ENCODE results near the gene DPF1.

Gene DPF1

GRCh38 chr19:38196948-38197656 lies 26.9 kb downstream of the DPF1 start:
- Histone ChIP-seq H3K36me3 (ENCODE audit: insufficient read depth, low read length) (no peaks in the 10 kb centered on the region), H3K4me1 (ENCODE audit: control insufficient read depth, insufficient read depth, low read length, unreplicated experiment) (no peaks in the 10 kb centered on the region), H3K4me3 (ENCODE audit: low read depth, low read length) (no peak overlapping the region)

GRCh38 chr19:38196245-38196837 lies 27.7 kb downstream of the DPF1 start:
- Histone ChIP-seq H3K36me3 (ENCODE audit: insufficient read depth, low read length) (no peaks in the 10 kb centered on the region), H2AFZ (ENCODE audit: low read length, unreplicated experiment) (no peak overlapping the region), H3K27ac (ENCODE audit: low read depth, low read length) (no peak overlapping the region), H3K4me1 (ENCODE audit: control insufficient read depth, insufficient read depth, low read length, unreplicated experiment) (no peaks in the 10 kb centered on the region), H3K4me3 (ENCODE audit: low read depth, low read length) (no peak overlapping the region), H3K79me2 (ENCODE audit: control insufficient read depth, insufficient read depth, low read length, unreplicated experiment) (no peaks in the 10 kb centered on the region), H3K27me3 (ENCODE audit: insufficient read depth, low read length) (no peaks in the 10 kb centered on the region)

More at GRCh38 chr19:38196948-38197656, 26.9 kb downstream of the DPF1 start:
- Histone ChIP-seq H3K27ac (ENCODE audit: low read depth, low read length) (no peak overlapping the region), H2AFZ (ENCODE audit: low read length, unreplicated experiment) (no peak overlapping the region), H3K79me2 (ENCODE audit: control insufficient read depth, insufficient read depth, low read length, unreplicated experiment) (no peaks in the 10 kb centered on the region), H3K27me3 (ENCODE audit: insufficient read depth, low read length) (no peaks in the 10 kb centered on the region)

- Histone ChIP-seq H3K27me3 (ENCODE audit: insufficient read depth, low read length) (no peaks in the 10 kb centered on the region), H3K27ac (ENCODE audit: low read depth, low read length) (no peak overlapping the region), H3K79me2 (ENCODE audit: control insufficient read depth, insufficient read depth, low read length, unreplicated experiment) (no peaks in the 10 kb centered on the region), H3K4me3 (ENCODE audit: low read depth, low read length) (no peak overlapping the region), H3K4me1 (ENCODE audit: control insufficient read depth, insufficient read depth, low read length, unreplicated experiment) (no peaks in the 10 kb centered on the region), H2AFZ (ENCODE audit: low read length, unreplicated experiment) (no peak overlapping the region), H3K36me3 (ENCODE audit: insufficient read depth, low read length) (no peaks in the 10 kb centered on the region)
Observed at GRCh38 chr19:38195237-38195636, 28.8 kb downstream of the DPF1 start.

- Histone ChIP-seq H3K36me3 (ENCODE audit: insufficient read depth, low read length) (no peaks in the 10 kb centered on the region), H3K27me3 (ENCODE audit: insufficient read depth, low read length) (no peaks in the 10 kb centered on the region), H3K79me2 (ENCODE audit: control insufficient read depth, insufficient read depth, low read length, unreplicated experiment) (no peaks in the 10 kb centered on the region), H2AFZ (ENCODE audit: low read length, unreplicated experiment) (no peak overlapping the region), H3K27ac (ENCODE audit: low read depth, low read length) (no peak overlapping the region), H3K4me1 (ENCODE audit: control insufficient read depth, insufficient read depth, low read length, unreplicated experiment) (no peaks in the 10 kb centered on the region), H3K4me3 (ENCODE audit: low read depth, low read length) (no peak overlapping the region)
Observed at GRCh38 chr19:38194061-38194701, 29.8 kb downstream of the DPF1 start.

GRCh38 chr19:38193445-38193844 lies 30.6 kb downstream of the DPF1 start:
- no peak overlapping the region for H3K4me3 ChIP-seq (ENCODE audit: low read depth, low read length)
- H3K4me1 ChIP-seq (ENCODE audit: control insufficient read depth, insufficient read depth, low read length, unreplicated experiment), result no peaks in the 10 kb centered on the region
- H2AFZ ChIP-seq (ENCODE audit: low read length, unreplicated experiment), result no peak overlapping the region
- H3K27me3 ChIP-seq (ENCODE audit: insufficient read depth, low read length), result no peaks in the 10 kb centered on the region
- no peak overlapping the region for H3K27ac ChIP-seq (ENCODE audit: low read depth, low read length)
- H3K36me3 ChIP-seq (ENCODE audit: insufficient read depth, low read length), result no peaks in the 10 kb centered on the region
- H3K79me2 ChIP-seq (ENCODE audit: control insufficient read depth, insufficient read depth, low read length, unreplicated experiment), result no peaks in the 10 kb centered on the region

- Histone ChIP-seq H3K4me3 (ENCODE audit: low read depth, low read length) (no peak overlapping the region), H3K36me3 (ENCODE audit: insufficient read depth, low read length) (no peaks in the 10 kb centered on the region)
Observed at GRCh38 chr19:38191747-38192146, 32.3 kb downstream of the DPF1 start.

GRCh38 chr19:38190793-38191192 lies 33.2 kb downstream of the DPF1 start:
- no peaks in the 10 kb centered on the region for H3K4me1 ChIP-seq (ENCODE audit: control insufficient read depth, insufficient read depth, low read length, unreplicated experiment)
- no peaks in the 10 kb centered on the region for H3K36me3 ChIP-seq (ENCODE audit: insufficient read depth, low read length)
- no peak overlapping the region for H2AFZ ChIP-seq (ENCODE audit: low read length, unreplicated experiment)
- H3K4me3 ChIP-seq (ENCODE audit: low read depth, low read length), result no peak overlapping the region
- H3K27ac ChIP-seq (ENCODE audit: low read depth, low read length), result no peak overlapping the region
- H3K27me3 ChIP-seq (ENCODE audit: insufficient read depth, low read length), result no peaks in the 10 kb centered on the region
- H3K79me2 ChIP-seq (ENCODE audit: control insufficient read depth, insufficient read depth, low read length, unreplicated experiment), result no peaks in the 10 kb centered on the region

More at GRCh38 chr19:38191747-38192146, 32.3 kb downstream of the DPF1 start:
- Histone ChIP-seq H3K27me3 (ENCODE audit: insufficient read depth, low read length) (no peaks in the 10 kb centered on the region), H3K4me1 (ENCODE audit: control insufficient read depth, insufficient read depth, low read length, unreplicated experiment) (no peaks in the 10 kb centered on the region), H2AFZ (ENCODE audit: low read length, unreplicated experiment) (no peak overlapping the region), H3K79me2 (ENCODE audit: control insufficient read depth, insufficient read depth, low read length, unreplicated experiment) (no peaks in the 10 kb centered on the region), H3K27ac (ENCODE audit: low read depth, low read length) (no peak overlapping the region)

- Histone ChIP-seq H2AFZ (ENCODE audit: low read length, unreplicated experiment) (no peak overlapping the region), H3K4me3 (ENCODE audit: low read depth, low read length) (no peak overlapping the region)
Observed at GRCh38 chr19:38190061-38190460, 34.0 kb downstream of the DPF1 start.

GRCh38 chr19:38185562-38185961 lies 38.5 kb downstream of the DPF1 start:
- Histone ChIP-seq H3K4me3 (ENCODE audit: low read depth, low read length) (no peak overlapping the region), H2AFZ (ENCODE audit: low read length, unreplicated experiment) (no peak overlapping the region)

More at GRCh38 chr19:38190061-38190460, 34.0 kb downstream of the DPF1 start:
- H3K27me3 ChIP-seq (ENCODE audit: insufficient read depth, low read length), result no peaks in the 10 kb centered on the region
- no peaks in the 10 kb centered on the region for H3K4me1 ChIP-seq (ENCODE audit: control insufficient read depth, insufficient read depth, low read length, unreplicated experiment)
- H3K36me3 ChIP-seq (ENCODE audit: insufficient read depth, low read length), result no peaks in the 10 kb centered on the region
- H3K79me2 ChIP-seq (ENCODE audit: control insufficient read depth, insufficient read depth, low read length, unreplicated experiment), result no peaks in the 10 kb centered on the region
- H3K27ac ChIP-seq (ENCODE audit: low read depth, low read length), result no peak overlapping the region

GRCh38 chr19:38184815-38185214 lies 39.2 kb downstream of the DPF1 start:
- Histone ChIP-seq H3K27ac (ENCODE audit: low read depth, low read length) (no peak overlapping the region), H3K27me3 (ENCODE audit: insufficient read depth, low read length) (no peaks in the 10 kb centered on the region), H2AFZ (ENCODE audit: low read length, unreplicated experiment) (no peak overlapping the region), H3K36me3 (ENCODE audit: insufficient read depth, low read length) (0 out of 2 replicates have a peak, but pooled peaks cover 3% of the 10 kb centered on the region), H3K79me2 (ENCODE audit: control insufficient read depth, insufficient read depth, low read length, unreplicated experiment) (no peaks in the 10 kb centered on the region), H3K4me1 (ENCODE audit: control insufficient read depth, insufficient read depth, low read length, unreplicated experiment) (no peaks in the 10 kb centered on the region), H3K4me3 (ENCODE audit: low read depth, low read length) (no peak overlapping the region)

More at GRCh38 chr19:38185562-38185961, 38.5 kb downstream of the DPF1 start:
- no peaks in the 10 kb centered on the region for H3K27me3 ChIP-seq (ENCODE audit: insufficient read depth, low read length)
- no peaks in the 10 kb centered on the region for H3K36me3 ChIP-seq (ENCODE audit: insufficient read depth, low read length)
- H3K27ac ChIP-seq (ENCODE audit: low read depth, low read length), result no peak overlapping the region
- H3K4me1 ChIP-seq (ENCODE audit: control insufficient read depth, insufficient read depth, low read length, unreplicated experiment), result no peaks in the 10 kb centered on the region
- H3K79me2 ChIP-seq (ENCODE audit: control insufficient read depth, insufficient read depth, low read length, unreplicated experiment), result no peaks in the 10 kb centered on the region

All from ACC112 (cell line).